ENCODE data around the gene NPR2.
A peak's percentile ranks its signal among the peaks of the same experiment; 100 is the strongest.

NPR2 gene

DNA sequence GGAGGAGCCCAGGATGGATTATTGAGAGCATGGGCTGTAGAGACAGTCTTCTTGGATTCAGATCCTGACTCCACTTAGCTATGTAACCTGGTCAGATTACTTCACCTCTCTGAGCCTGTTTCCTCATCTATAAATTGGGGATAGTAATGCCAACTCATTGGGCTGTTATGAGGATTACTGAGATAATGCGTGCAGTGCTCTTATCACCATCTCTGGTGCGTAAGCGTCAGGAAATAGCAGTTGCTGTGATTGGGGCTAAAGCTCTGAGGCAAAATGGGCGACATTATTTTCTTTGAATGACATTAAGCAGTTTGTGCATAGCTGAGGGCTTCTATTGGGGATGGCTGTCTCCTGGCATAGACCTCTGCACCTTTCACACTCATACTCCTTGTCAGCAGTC lies 36.3 kb upstream of the NPR2 start:
- ChIA-PET POLR2A (interaction anchor here (1.1 kb wide), 1 partner anchor 23 kb away, joined by 3 read pairs; the partner anchor contains the start of genes CREB3 and TLN1), CTCF (interaction anchor here (1.0 to 4.7 kb wide), 10 partner anchors 10 to 127 kb away, joined by 3 to 42 read pairs (median 6); partner anchors contain the start of genes CCDC107, CREB3, NPR2 and RMRP)
- TF ChIP-seq, protein P1, sequence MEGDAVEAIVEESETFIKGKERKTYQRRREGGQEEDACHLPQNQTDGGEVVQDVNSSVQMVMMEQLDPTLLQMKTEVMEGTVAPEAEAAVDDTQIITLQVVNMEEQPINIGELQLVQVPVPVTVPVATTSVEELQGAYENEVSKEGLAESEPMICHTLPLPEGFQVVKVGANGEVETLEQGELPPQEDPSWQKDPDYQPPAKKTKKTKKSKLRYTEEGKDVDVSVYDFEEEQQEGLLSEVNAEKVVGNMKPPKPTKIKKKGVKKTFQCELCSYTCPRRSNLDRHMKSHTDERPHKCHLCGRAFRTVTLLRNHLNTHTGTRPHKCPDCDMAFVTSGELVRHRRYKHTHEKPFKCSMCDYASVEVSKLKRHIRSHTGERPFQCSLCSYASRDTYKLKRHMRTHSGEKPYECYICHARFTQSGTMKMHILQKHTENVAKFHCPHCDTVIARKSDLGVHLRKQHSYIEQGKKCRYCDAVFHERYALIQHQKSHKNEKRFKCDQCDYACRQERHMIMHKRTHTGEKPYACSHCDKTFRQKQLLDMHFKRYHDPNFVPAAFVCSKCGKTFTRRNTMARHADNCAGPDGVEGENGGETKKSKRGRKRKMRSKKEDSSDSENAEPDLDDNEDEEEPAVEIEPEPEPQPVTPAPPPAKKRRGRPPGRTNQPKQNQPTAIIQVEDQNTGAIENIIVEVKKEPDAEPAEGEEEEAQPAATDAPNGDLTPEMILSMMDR (IDR thresholded peaks at IDR 0.05; ENCODE audit: control extremely low read depth, extremely low read depth, low read depth, missing control alignments), result no peak
- no peak for DNase-seq (ENCODE audit: extremely low spot score)

GRCh38 chr9:35756275-35757225 lies 34.8 kb upstream of the NPR2 start:
- TF ChIP-seq, protein P1 (IDR thresholded peaks at IDR 0.05; ENCODE audit: control extremely low read depth, extremely low read depth, low read depth, missing control alignments), result peak; percentile 84
- peak; percentile 78 for DNase-seq (ENCODE audit: extremely low spot score)
- ChIA-PET CTCF (interaction anchor here (0.8 to 4.7 kb wide), 24 partner anchors 8 to 126 kb away, joined by 3 to 42 read pairs (median 6); partner anchors contain the start of genes CCDC107, CREB3, HINT2 and RMRP), POLR2A (interaction anchor here (0.6 to 1.4 kb wide), 3 partner anchors 20 to 502 kb away, joined by 4 read pairs; partner anchors contain the start of gene GNE)

DNA sequence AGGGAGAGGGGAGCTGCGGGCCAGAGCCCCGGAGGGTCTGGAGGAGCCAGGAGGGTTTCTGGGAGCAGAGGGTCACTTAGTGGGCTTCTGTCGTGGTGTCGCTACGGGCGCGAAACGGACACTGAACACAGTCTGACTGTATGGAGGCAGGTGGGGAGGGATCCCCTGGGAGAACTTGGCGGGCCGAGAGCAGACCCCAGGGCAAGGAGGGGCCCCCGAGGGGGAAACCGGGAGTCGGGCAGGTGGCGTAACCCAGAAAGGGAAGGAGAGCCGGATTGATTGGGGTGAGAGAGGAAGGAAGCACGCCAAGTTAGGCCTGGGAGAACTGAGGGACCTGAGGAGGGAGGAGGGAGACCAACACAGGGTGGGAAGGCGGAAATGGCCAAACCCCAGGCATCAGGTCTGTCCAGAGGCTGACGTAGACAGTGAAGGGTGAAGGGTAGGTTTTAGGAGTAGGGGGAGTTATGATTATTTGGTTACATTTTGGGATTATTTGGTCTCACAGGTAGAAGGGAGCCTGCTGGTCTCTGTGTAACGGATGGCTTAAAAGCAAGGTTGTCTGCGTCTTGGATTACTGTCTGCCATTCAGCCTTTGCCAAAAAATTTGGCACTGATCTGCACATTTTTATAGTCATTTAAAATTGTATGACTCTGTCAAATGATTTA lies 34.0 kb upstream of the NPR2 start:
- DNase-seq (ENCODE audit: extremely low spot score), result peak; percentile 41
- POLR2A ChIA-PET, result interaction anchor here (0.6 to 1.4 kb wide), 3 partner anchors 19 to 501 kb away, joined by 4 read pairs; partner anchors contain the start of gene GNE
- TF ChIP-seq, protein P1 (IDR thresholded peaks at IDR 0.05; ENCODE audit: control extremely low read depth, extremely low read depth, low read depth, missing control alignments), result no peak
- CTCF ChIA-PET, result interaction anchor here (0.8 to 4.7 kb wide), 25 partner anchors 9 to 125 kb away, joined by 3 to 42 read pairs (median 6); partner anchors contain the start of genes CREB3, HINT2 and TLN1

DNA sequence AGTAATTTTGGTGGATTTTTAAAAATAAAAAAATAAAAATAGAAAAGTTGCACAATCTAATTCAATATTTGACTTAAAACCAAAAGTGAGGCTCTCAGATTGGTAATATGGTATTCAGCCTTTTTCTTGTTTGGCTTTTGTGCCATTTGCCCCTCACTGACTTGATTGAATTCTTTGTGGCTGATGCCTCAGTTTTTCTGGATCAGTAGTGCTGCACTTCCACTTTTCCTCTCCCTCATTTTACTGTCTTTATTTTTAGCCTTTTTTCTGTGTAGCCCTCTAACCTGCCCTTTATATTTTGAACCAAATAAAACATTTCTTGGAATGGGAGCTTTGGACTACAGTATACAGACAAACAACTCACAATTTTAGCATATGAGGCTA lies 33.5 kb upstream of the NPR2 start:
- DNase-seq (ENCODE audit: extremely low spot score), result no peak
- TF ChIP-seq, protein P1 (IDR thresholded peaks at IDR 0.05; ENCODE audit: control extremely low read depth, extremely low read depth, low read depth, missing control alignments), result no peak
- ChIA-PET POLR2A (no interaction called here), CTCF (interaction anchor here (0.8 to 1.9 kb wide), 5 partner anchors 8 to 32 kb away, joined by 3 to 7 read pairs (median 4); partner anchors contain the start of genes CREB3 and TLN1)

GRCh38 chr9:35758475-35759050 lies 32.8 kb upstream of the NPR2 start:
- DNase-seq (ENCODE audit: extremely low spot score), result no peak
- TF ChIP-seq, protein P1 (IDR thresholded peaks at IDR 0.05; ENCODE audit: control extremely low read depth, extremely low read depth, low read depth, missing control alignments), result no peak
- CTCF ChIA-PET, result interaction anchor here (0.7 to 1.9 kb wide), 6 partner anchors 9 to 124 kb away, joined by 3 to 6 read pairs (median 3); partner anchors contain the start of genes CREB3 and TLN1
- POLR2A ChIA-PET, result no interaction called here
